ENCODE measurements around the gene SLAIN1.

SLAIN1 gene

GRCh38 chr13:77789376-77789775 lies 91.9 kb downstream of the SLAIN1 start:
- no peak overlapping the region for H3K27ac ChIP-seq
- no peak for TF ChIP-seq CTCF (conservative IDR thresholded peaks at IDR 0.05)

GRCh38 chr13:77800219-77800618 lies 102.7 kb downstream of the SLAIN1 start:
- no peak overlapping the region for H3K27ac ChIP-seq
- TF ChIP-seq CTCF (conservative IDR thresholded peaks at IDR 0.05) = no peak

- no peak overlapping the region for H3K27ac ChIP-seq
- no peak for TF ChIP-seq CTCF (conservative IDR thresholded peaks at IDR 0.05)
Measured at GRCh38 chr13:77806518-77806917, 109.0 kb downstream of the SLAIN1 start.

GRCh38 chr13:77807431-77808135 lies 110.1 kb downstream of the SLAIN1 start:
- no peak for TF ChIP-seq CTCF (conservative IDR thresholded peaks at IDR 0.05)
- H3K27ac ChIP-seq = no peak overlapping the region

GRCh38 chr13:77810430-77810829 lies 112.9 kb downstream of the SLAIN1 start:
- TF ChIP-seq CTCF (conservative IDR thresholded peaks at IDR 0.05) = peak; percentile 37

GRCh38 chr13:77810878-77811277 lies 113.4 kb downstream of the SLAIN1 start:
- H3K27ac ChIP-seq = peak overlapping the region; percentile 52

More at GRCh38 chr13:77810430-77810829, 112.9 kb downstream of the SLAIN1 start:
- H3K27ac ChIP-seq = peak overlapping the region; percentile 52

GRCh38 chr13:77811381-77811780 lies 113.9 kb downstream of the SLAIN1 start:
- peak overlapping the region; percentile 52 for H3K27ac ChIP-seq
- no peak for TF ChIP-seq CTCF (conservative IDR thresholded peaks at IDR 0.05)

More at GRCh38 chr13:77810878-77811277, 113.4 kb downstream of the SLAIN1 start:
- TF ChIP-seq CTCF (conservative IDR thresholded peaks at IDR 0.05) = no peak

Data from VCaP (cell line).